B cell (primary cell): ENCODE data around the gene SLC39A11. TPM values are rescaled to one million over a fixed set of nuclear protein-coding genes. Genes with fewer than 3 reads are reported as not detected.

Experiments used
- ATAC-seq: fragments of 200-7000 bp; cut with Tn5 transposase; one replicate; pipeline ENCODE4 v1.10.0; 2021; ENCODE audit warnings: low read depth, mild to moderate bottlenecking, moderate number of reproducible peaks, moderate library complexity
- CTCF ChIA-PET: fragments of 350-600 bp; sonication (Branson Sonifier 250); formaldehyde crosslinking; loops from one replicate; lab custom pipeline; 2021; ENCODE audit warnings: antibody characterized with exemption, inconsistent platforms; lab: Charles Lee
- POLR2A ChIA-PET: fragments of 350-600 bp; sonication (Branson Sonifier 250); formaldehyde crosslinking; loops from one replicate; lab custom pipeline; 2021; ENCODE audit warnings: antibody characterized with exemption; lab: Charles Lee
- DNase-seq: peaks from one replicate; pipeline ENCODE4 v3.0.0; 2013
- H2AFZ ChIP-seq: 2 replicates; pipeline ENCODE4 v1.6.1; 2012; ENCODE audit warnings: mild to moderate bottlenecking, low read depth, low read length; ENCODE audit not compliant: insufficient read depth, poor library complexity, severe bottlenecking
- H3K27ac ChIP-seq, 2 donors: 1 replicate in 1 of 2; 2 replicates in 1 of 2; pipeline ENCODE4 v1.5.1; 2012 to 2013; ENCODE audit warnings: low read length in 2 of 2, mild to moderate bottlenecking in 2 of 2, moderate library complexity in 1 of 2
- H3K27me3 ChIP-seq, 4 experiments: fragments of 200-600 bp in 1 of 4; sonication (generic) in 1 of 4; replicated peaks in 1 of 4; 1 replicate in 2 of 4; 2 replicates in 2 of 4; pipeline versions ENCODE4 v1.6.1 to v1.7.0; 2013 to 2016; ENCODE audit warnings: low read length in 3 of 4, mild to moderate bottlenecking in 2 of 4, mixed read lengths in 1 of 4, moderate library complexity in 1 of 4; ENCODE audit not compliant: insufficient read depth in 4 of 4, control insufficient read depth in 3 of 4; ENCODE audit errors: control extremely low read depth in 1 of 4
- H3K36me3 ChIP-seq, 2 experiments: replicated peaks in 1 of 2; 1 replicate in 1 of 2; 2 replicates in 1 of 2; pipeline versions ENCODE4 v1.6.1 to v1.7.1; 2013; ENCODE audit warnings: low read length in 1 of 2; ENCODE audit not compliant: insufficient read depth in 2 of 2, control insufficient read depth in 1 of 2; ENCODE audit errors: control extremely low read depth in 1 of 2, extremely low read depth in 1 of 2
- H3K4me1 ChIP-seq, 2 donors: fragments of 200-600 bp in 1 of 2; sonication (generic) in 1 of 2; 1 replicate in 1 of 2; 2 replicates in 1 of 2; pipeline versions ENCODE4 v1.5.1 to v1.6.1; 2013 to 2017; ENCODE audit warnings: low read length in 2 of 2; ENCODE audit not compliant: control insufficient read depth in 2 of 2, insufficient read depth in 2 of 2
- H3K4me2 ChIP-seq: replicated peaks from 2 replicates; pipeline ENCODE3; 2012; ENCODE audit warnings: mild to moderate bottlenecking, low read depth, low read length; ENCODE audit not compliant: poor library complexity, severe bottlenecking
- H3K4me3 ChIP-seq, 5 experiments: fragments of 200-600 bp in 1 of 5; sonication (generic) in 1 of 5; 1 replicate in 3 of 5; 2 replicates in 2 of 5; pipeline versions ENCODE4 v1.5.1 to v1.7.0; 2011 to 2016; ENCODE audit warnings: low read length in 4 of 5, mild to moderate bottlenecking in 4 of 5, low read depth in 2 of 5, control low read depth in 1 of 5, moderate library complexity in 1 of 5; ENCODE audit not compliant: insufficient read depth in 1 of 5; ENCODE audit errors: control extremely low read depth in 1 of 5, extremely low read depth in 1 of 5
- H3K79me2 ChIP-seq: fragments of 200-600 bp; sonication (generic); one replicate; pipeline ENCODE4 v1.6.0; 2016; ENCODE audit warnings: low read length; ENCODE audit not compliant: control insufficient read depth, insufficient read depth
- H3K9ac ChIP-seq: fragments of 200-600 bp; sonication (generic); 2 replicates; pipeline ENCODE4 v1.6.1; 2017; ENCODE audit warnings: mild to moderate bottlenecking, low read length, moderate library complexity
- H3K9me3 ChIP-seq, 3 donors: one replicate each; pipeline versions ENCODE4 v1.6.1 to v1.7.1; 2013; ENCODE audit warnings: low read length in 2 of 3; ENCODE audit not compliant: control insufficient read depth in 2 of 3, insufficient read depth in 1 of 3; ENCODE audit errors: control extremely low read depth in 1 of 3
- H4K20me1 ChIP-seq: 2 replicates; pipeline ENCODE4 v1.6.0; 2012; ENCODE audit warnings: mild to moderate bottlenecking, low read length; ENCODE audit not compliant: insufficient read depth, control insufficient read depth, poor library complexity, severe bottlenecking
- H3K27ac Mint-ChIP-seq: one replicate; pipeline ENCODE4 v1.8.0; 2021; ENCODE audit warnings: mixed read lengths
- H3K27me3 Mint-ChIP-seq: one replicate; pipeline ENCODE4 v1.8.0; 2021; ENCODE audit warnings: mixed read lengths
- H3K4me1 Mint-ChIP-seq: one replicate; pipeline ENCODE4 v1.8.0; 2021; ENCODE audit warnings: mixed read lengths
- H3K4me3 Mint-ChIP-seq: one replicate; pipeline ENCODE4 v1.8.0; 2021; ENCODE audit warnings: mixed read lengths
- H3K9me3 Mint-ChIP-seq: one replicate; pipeline ENCODE4 v1.8.0; 2022; ENCODE audit warnings: mixed read lengths; ENCODE audit not compliant: insufficient read depth
- CTCF ChIP-seq: fragments of 200-600 bp; IDR thresholded peaks from one replicate; pipeline ENCODE4 v1.8.0; 2022; ENCODE audit warnings: antibody characterized with exemption, mild to moderate bottlenecking
- EZH2 ChIP-seq: IDR thresholded peaks from 2 replicates; pipeline ENCODE4 v1.6.1; 2012; ENCODE audit warnings: borderline replicate concordance, low read depth, mild to moderate bottlenecking, moderate library complexity, low read length; ENCODE audit not compliant: insufficient read depth, poor library complexity, severe bottlenecking
- WGBS: methylation state at CpG from one replicate; pipeline ENCODE4 v1.1.5; 2013; ENCODE audit warnings: missing lambda C conversion rate; ENCODE audit not compliant: insufficient coverage; 5-methylcytosine and 5-hydroxymethylcytosine counted together
- intact Hi-C: fragments of 100-400 bp; cut with micrococcal nuclease; formaldehyde crosslinking; loops from one replicate; pipeline ENCODE4 v1.10.0; 2022
- polyA plus RNA-seq: library from polyadenylated mRNA; depleted of rRNA; stranded (reverse); fragments of >200 nt; gene quantifications from 2 replicates; pipeline ENCODE4 v1.2.3, GENCODE V29; 2012
- total RNA-seq, 2 donors: library from RNA; stranded (reverse); fragments of 120-200 nt in 1 of 2; gene quantifications; 1 replicate in 1 of 2; 2 replicates in 1 of 2; pipeline versions ENCODE4 v1.2.3 to v1.2.4, GENCODE V29; 2013 to 2022

SLC39A11 gene
- total and polyA plus RNA-seq, 2 donors (not counting 1 experiment from before 2014, with no cell fraction given): 6.9 to 39.6 TPM

GRCh38 chr17:72891627-72892026, 200.9 kb downstream of the SLC39A11 start:
- no peak overlapping the region for H3K4me3 ChIP-seq
- H3K36me3 ChIP-seq: peaks cover 0 to 3% of the 10 kb centered on the region in 2 experiments
- H3K4me1 Mint-ChIP-seq: no peaks in the 10 kb centered on the region
- H3K4me2 ChIP-seq: no peak overlapping the region
- H3K79me2 ChIP-seq: no peaks in the 10 kb centered on the region
- H3K9ac ChIP-seq: no peak overlapping the region
- H4K20me1 ChIP-seq: no peaks in the 10 kb centered on the region
- POLR2A ChIA-PET: no interaction called here
- ATAC-seq: no peak
- no peaks in the 10 kb centered on the region for H3K4me1 ChIP-seq
- H3K27ac ChIP-seq: no peak overlapping the region
- CTCF ChIA-PET: no interaction called here
- H3K4me3 Mint-ChIP-seq: no peak overlapping the region
- no peak for TF ChIP-seq EZH2
- no peak for TF ChIP-seq CTCF
- H2AFZ ChIP-seq: no peak overlapping the region
- WGBS: no CpG with 5 or more reads among the region's 2 CpGs
- H3K27me3 ChIP-seq: no peaks in the 10 kb centered on the region
- H3K27me3 Mint-ChIP-seq: no peaks in the 10 kb centered on the region
- DNase-seq: no peak
- H3K9me3 Mint-ChIP-seq: no peaks in the 10 kb centered on the region
- no peak overlapping the region for H3K27ac Mint-ChIP-seq
- intact Hi-C loops: no loop called here
- H3K9me3 ChIP-seq: no peaks in the 10 kb centered on the region

- H3K27me3 Mint-ChIP-seq: no peaks in the 10 kb centered on the region
- H3K27ac Mint-ChIP-seq: no peak overlapping the region
- no peak overlapping the region for H3K27ac ChIP-seq
- ATAC-seq (no peak), DNase-seq (no peak)
- CTCF ChIA-PET: no interaction called here
- no peaks in the 10 kb centered on the region for H3K9me3 ChIP-seq
- no peaks in the 10 kb centered on the region for H3K4me1 Mint-ChIP-seq
- H3K27me3 ChIP-seq: no peaks in the 10 kb centered on the region
- H3K36me3 ChIP-seq: peaks cover 0 to 3% of the 10 kb centered on the region in 2 experiments
- H4K20me1 ChIP-seq: no peaks in the 10 kb centered on the region
- H3K9ac ChIP-seq: no peak overlapping the region
- POLR2A ChIA-PET: no interaction called here
- H3K4me3 Mint-ChIP-seq: no peak overlapping the region
- H2AFZ ChIP-seq: no peak overlapping the region
- intact Hi-C loops: no loop called here
- no peaks in the 10 kb centered on the region for H3K79me2 ChIP-seq
- H3K4me2 ChIP-seq: no peak overlapping the region
- H3K4me1 ChIP-seq: no peaks in the 10 kb centered on the region
- TF ChIP-seq EZH2 (no peak), CTCF (no peak)
- WGBS: 83% methylated on average over 2 of the region's 2 CpGs
- H3K4me3 ChIP-seq: no peak overlapping the region
- H3K9me3 Mint-ChIP-seq: no peaks in the 10 kb centered on the region
These were observed 201.8 kb downstream of the SLC39A11 start for GRCh38 chr17:72890711-72891110.
